ENCODE results near the gene TNFRSF1A. TPM values are rescaled to one million over a fixed set of nuclear protein-coding genes. Genes with fewer than 3 reads are reported as not detected.
A peak's percentile ranks its signal among the peaks of the same experiment; 100 is the strongest.

TNFRSF1A gene
- total RNA-seq, 4 donors from 2014 or later: 279 to 689 (median 317) TPM

- ATAC-seq (ENCODE audit: low FRiP score) (peak; percentile 31), DNase-seq (ENCODE audit: low spot score) (no peak)
- peak in 1 of 3 donors; percentile 10 for TF ChIP-seq CTCF (IDR thresholded peaks at IDR 0.05)
Observed at GRCh38 chr12:6326316-6327228, 15.3 kb downstream of the TNFRSF1A start.

GRCh38 chr12:6324936-6325750, 16.7 kb downstream of the TNFRSF1A start:
- TF ChIP-seq CTCF (IDR thresholded peaks at IDR 0.05): no peak
- ATAC-seq (ENCODE audit: low FRiP score) (no peak), DNase-seq (ENCODE audit: low spot score) (no peak)

- ATAC-seq (ENCODE audit: low FRiP score) (no peak), DNase-seq (ENCODE audit: low spot score) (no peak)
- no peak for TF ChIP-seq CTCF (IDR thresholded peaks at IDR 0.05)
Observed at GRCh38 chr12:6323995-6324711, 17.7 kb downstream of the TNFRSF1A start.

GRCh38 chr12:6323340-6323994, 18.4 kb downstream of the TNFRSF1A start:
- ATAC-seq (ENCODE audit: low FRiP score) (peak; percentile 74), DNase-seq (ENCODE audit: low spot score) (no peak)
- TF ChIP-seq CTCF (IDR thresholded peaks at IDR 0.05): peak in 1 of 3 donors; percentile 48

- no peak for ATAC-seq (ENCODE audit: low FRiP score)
- no peak for DNase-seq (ENCODE audit: low spot score)
Observed at GRCh38 chr12:6322969-6323339, 18.9 kb downstream of the TNFRSF1A start.

More at GRCh38 chr12:6322969-6323339, 18.9 kb downstream of the TNFRSF1A start:
- no peak for TF ChIP-seq CTCF (IDR thresholded peaks at IDR 0.05)
